Parathyroid adenoma (tissue), 2 donors: Measurements from ENCODE around the gene LYPD3.

Experiments
- H2AFZ ChIP-seq: fragments of 300-600 bp; sonication (generic); one replicate; pipeline ENCODE4 v1.7.0; 2017; ENCODE audit warnings: antibody characterized with exemption, mild to moderate bottlenecking
- H3K27ac ChIP-seq: fragments of 300-600 bp; sonication (generic); one replicate; pipeline ENCODE4 v1.7.0; 2017
- H3K27me3 ChIP-seq: fragments of 300-600 bp; sonication (generic); one replicate; pipeline ENCODE4 v1.7.0; 2017; ENCODE audit warnings: low read length; ENCODE audit not compliant: control insufficient read depth, insufficient read depth
- H3K36me3 ChIP-seq: fragments of 300-600 bp; sonication (generic); one replicate; pipeline ENCODE4 v1.7.0; 2017; ENCODE audit warnings: low read length; ENCODE audit not compliant: control insufficient read depth, insufficient read depth
- H3K4me1 ChIP-seq: fragments of 300-600 bp; sonication (generic); one replicate; pipeline ENCODE4 v1.7.0; 2017; ENCODE audit warnings: control low read depth
- H3K4me2 ChIP-seq: fragments of 300-600 bp; sonication (generic); one replicate; pipeline ENCODE4 v1.7.0; 2017; ENCODE audit warnings: low read length
- H3K4me3 ChIP-seq: fragments of 300-600 bp; sonication (generic); one replicate; pipeline ENCODE4 v1.7.0; 2017; ENCODE audit warnings: low read depth, low read length
- H3K79me2 ChIP-seq: fragments of 300-600 bp; sonication (generic); one replicate; pipeline ENCODE4 v1.7.0; 2017; ENCODE audit warnings: control low read depth
- H3K9ac ChIP-seq: fragments of 300-600 bp; sonication (generic); one replicate; pipeline ENCODE4 v1.7.0; 2017; ENCODE audit warnings: mild to moderate bottlenecking
- H3K9me3 ChIP-seq: fragments of 300-600 bp; sonication (generic); one replicate; pipeline ENCODE4 v1.7.0; 2017; ENCODE audit warnings: low read length; ENCODE audit not compliant: control insufficient read depth
- CTCF ChIP-seq: fragments of 300-600 bp; sonication (generic); IDR thresholded peaks from one replicate; pipeline ENCODE4 v1.7.0; 2017; ENCODE audit warnings: antibody characterized with exemption, mild to moderate bottlenecking
- donor health status: primary hyperparathyroidism.

Gene LYPD3

DNA sequence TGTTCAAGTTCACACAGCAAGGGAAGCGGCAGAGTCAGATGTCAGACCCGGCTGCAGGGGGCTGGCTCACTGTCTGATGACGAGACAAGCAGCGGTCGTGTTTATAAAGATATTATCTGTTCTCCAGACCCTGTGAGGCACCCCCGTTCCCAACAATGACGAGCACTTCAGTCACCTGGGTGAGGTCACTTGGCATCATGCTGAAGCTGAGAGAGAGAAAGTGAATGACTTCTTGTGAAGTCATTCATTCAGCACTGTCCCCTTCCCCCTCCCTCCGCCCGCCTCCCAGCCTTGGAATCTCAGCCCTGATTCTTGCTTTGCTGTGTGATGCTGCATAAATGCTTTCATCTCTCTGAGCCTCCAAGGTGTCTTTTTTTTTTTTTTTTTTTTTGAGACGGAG, 4.9 kb upstream of the LYPD3 start:
- Histone ChIP-seq H3K36me3 (no peaks in the 10 kb centered on the region), H3K4me3 (no peak overlapping the region), H2AFZ (no peak overlapping the region), H3K9ac (no peak overlapping the region), H3K27ac (no peak overlapping the region), H3K27me3 (no peaks in the 10 kb centered on the region), H3K4me2 (no peak overlapping the region), H3K79me2 (no peaks in the 10 kb centered on the region), H3K4me1 (no peaks in the 10 kb centered on the region), H3K9me3 (no peaks in the 10 kb centered on the region)
- no peak for TF ChIP-seq CTCF

- no peak overlapping the region for H3K27ac ChIP-seq
- no peak overlapping the region for H3K4me2 ChIP-seq
- H3K4me1 ChIP-seq: no peaks in the 10 kb centered on the region
These were observed 3.7 kb upstream of the LYPD3 start for GRCh38 chr19:43469160-43469480.

GRCh38 chr19:43468354-43469159, 3.1 kb upstream of the LYPD3 start:
- no peak for TF ChIP-seq CTCF
- Histone ChIP-seq H3K27me3 (no peaks in the 10 kb centered on the region), H3K4me2 (no peak overlapping the region), H2AFZ (no peak overlapping the region), H3K4me1 (no peaks in the 10 kb centered on the region), H3K79me2 (no peaks in the 10 kb centered on the region), H3K9me3 (no peaks in the 10 kb centered on the region), H3K4me3 (no peak overlapping the region), H3K36me3 (no peaks in the 10 kb centered on the region), H3K9ac (no peak overlapping the region), H3K27ac (no peak overlapping the region)

More at GRCh38 chr19:43469160-43469480, 3.7 kb upstream of the LYPD3 start:
- Histone ChIP-seq H3K27me3 (no peaks in the 10 kb centered on the region), H3K4me3 (no peak overlapping the region), H3K9ac (no peak overlapping the region), H2AFZ (no peak overlapping the region), H3K79me2 (no peaks in the 10 kb centered on the region), H3K9me3 (no peaks in the 10 kb centered on the region), H3K36me3 (no peaks in the 10 kb centered on the region)
- no peak for TF ChIP-seq CTCF

GRCh38 chr19:43467730-43468129, 2.3 kb upstream of the LYPD3 start:
- H3K36me3 ChIP-seq: no peaks in the 10 kb centered on the region
- no peak overlapping the region for H3K4me2 ChIP-seq
- no peak for TF ChIP-seq CTCF
- no peak overlapping the region for H3K27ac ChIP-seq
- H3K9ac ChIP-seq: no peak overlapping the region
- H2AFZ ChIP-seq: no peak overlapping the region
- no peaks in the 10 kb centered on the region for H3K4me1 ChIP-seq
- no peaks in the 10 kb centered on the region for H3K9me3 ChIP-seq
- H3K4me3 ChIP-seq: no peak overlapping the region
- no peaks in the 10 kb centered on the region for H3K27me3 ChIP-seq
- no peaks in the 10 kb centered on the region for H3K79me2 ChIP-seq

GRCh38 chr19:43467276-43467675, 1.9 kb upstream of the LYPD3 start:
- no peak overlapping the region for H3K27ac ChIP-seq
- H3K27me3 ChIP-seq: no peaks in the 10 kb centered on the region
- no peak overlapping the region for H3K4me2 ChIP-seq
- H3K79me2 ChIP-seq: no peaks in the 10 kb centered on the region
- TF ChIP-seq CTCF: no peak
- H3K9ac ChIP-seq: no peak overlapping the region
- H3K9me3 ChIP-seq: no peaks in the 10 kb centered on the region
- no peaks in the 10 kb centered on the region for H3K4me1 ChIP-seq
- no peak overlapping the region for H2AFZ ChIP-seq
- H3K4me3 ChIP-seq: no peak overlapping the region
- H3K36me3 ChIP-seq: no peaks in the 10 kb centered on the region
